Ishikawa (cell line): ENCODE data around the gene ARMC2.

Experiments used
- CEBPB ChIP-seq: IDR thresholded peaks from 2 replicates; pipeline ENCODE4 v1.6.1; 2012
- CREB1 ChIP-seq: IDR thresholded peaks from 2 replicates; pipeline ENCODE4 v1.6.1; 2012; ENCODE audit warnings: low read depth
- EGR1 ChIP-seq: IDR thresholded peaks from 2 replicates; pipeline ENCODE4 v1.6.1; 2012
- EP300 ChIP-seq: IDR thresholded peaks from 2 replicates; pipeline ENCODE4 v1.6.1; 2012; ENCODE audit warnings: borderline replicate concordance
- FOXM1 ChIP-seq: IDR thresholded peaks from 2 replicates; pipeline ENCODE4 v1.6.1; 2012; ENCODE audit warnings: low read depth, borderline replicate concordance
- NFIC ChIP-seq: IDR thresholded peaks from 2 replicates; pipeline ENCODE4 v1.6.1; 2012
- RAD21 ChIP-seq: IDR thresholded peaks from 2 replicates; pipeline ENCODE4 v1.6.1; 2012; ENCODE audit warnings: low read depth
- TAF1 ChIP-seq: IDR thresholded peaks from 2 replicates; pipeline ENCODE4 v1.6.1; 2012; ENCODE audit warnings: low read depth, mild to moderate bottlenecking
- TCF12 ChIP-seq: IDR thresholded peaks from 2 replicates; pipeline ENCODE4 v1.6.1; 2012; ENCODE audit warnings: low read depth
- TEAD4 ChIP-seq: IDR thresholded peaks from 2 replicates; pipeline ENCODE4 v1.6.1; 2012
- YY1 ChIP-seq: IDR thresholded peaks from 2 replicates; pipeline ENCODE4 v1.6.1; 2012; ENCODE audit warnings: low read depth
- ZBTB7A ChIP-seq: IDR thresholded peaks from 2 replicates; pipeline ENCODE4 v1.6.1; 2012; ENCODE audit warnings: low read depth
- TF ChIP-seq, protein P1 (sequence below): IDR thresholded peaks from 2 replicates; pipeline ENCODE4 v1.6.1; 2012; ENCODE audit warnings: low read depth, mild to moderate bottlenecking
- TF ChIP-seq, protein P2 (sequence below): IDR thresholded peaks from 2 replicates; pipeline ENCODE4 v1.6.1; 2012
- TF ChIP-seq, protein P3 (sequence below): IDR thresholded peaks from 2 replicates; pipeline ENCODE4 v1.6.1; 2012

The ARMC2 gene

DNA sequence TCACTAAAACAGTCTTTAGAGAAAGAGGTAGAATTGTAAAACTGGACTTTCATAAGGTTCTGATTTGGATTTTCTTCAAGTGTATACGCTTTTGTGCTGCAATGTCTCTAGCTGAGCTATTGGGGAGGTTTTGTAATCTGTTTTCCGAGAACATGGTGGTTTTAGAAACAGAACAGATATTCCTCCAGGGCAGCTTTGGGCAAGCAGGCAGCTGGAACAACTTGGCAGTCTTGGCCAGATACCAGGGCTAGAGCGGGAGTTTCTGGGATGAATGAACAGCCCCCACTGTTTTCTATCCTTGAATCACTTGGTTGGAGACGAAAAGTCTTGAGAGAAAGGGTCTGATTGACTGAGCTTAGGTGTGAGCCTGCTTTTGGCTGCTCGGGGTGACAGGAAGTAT lies 17.1 kb upstream of the ARMC2 start:
- TF ChIP-seq EP300 (no peak), CEBPB (no peak), ZBTB7A (no peak), TEAD4 (no peak), RAD21 (no peak), NFIC (no peak), YY1 (no peak), FOXM1 (no peak), EGR1 (no peak), CREB1 (no peak), TAF1 (no peak)
- TF ChIP-seq, protein P1, sequence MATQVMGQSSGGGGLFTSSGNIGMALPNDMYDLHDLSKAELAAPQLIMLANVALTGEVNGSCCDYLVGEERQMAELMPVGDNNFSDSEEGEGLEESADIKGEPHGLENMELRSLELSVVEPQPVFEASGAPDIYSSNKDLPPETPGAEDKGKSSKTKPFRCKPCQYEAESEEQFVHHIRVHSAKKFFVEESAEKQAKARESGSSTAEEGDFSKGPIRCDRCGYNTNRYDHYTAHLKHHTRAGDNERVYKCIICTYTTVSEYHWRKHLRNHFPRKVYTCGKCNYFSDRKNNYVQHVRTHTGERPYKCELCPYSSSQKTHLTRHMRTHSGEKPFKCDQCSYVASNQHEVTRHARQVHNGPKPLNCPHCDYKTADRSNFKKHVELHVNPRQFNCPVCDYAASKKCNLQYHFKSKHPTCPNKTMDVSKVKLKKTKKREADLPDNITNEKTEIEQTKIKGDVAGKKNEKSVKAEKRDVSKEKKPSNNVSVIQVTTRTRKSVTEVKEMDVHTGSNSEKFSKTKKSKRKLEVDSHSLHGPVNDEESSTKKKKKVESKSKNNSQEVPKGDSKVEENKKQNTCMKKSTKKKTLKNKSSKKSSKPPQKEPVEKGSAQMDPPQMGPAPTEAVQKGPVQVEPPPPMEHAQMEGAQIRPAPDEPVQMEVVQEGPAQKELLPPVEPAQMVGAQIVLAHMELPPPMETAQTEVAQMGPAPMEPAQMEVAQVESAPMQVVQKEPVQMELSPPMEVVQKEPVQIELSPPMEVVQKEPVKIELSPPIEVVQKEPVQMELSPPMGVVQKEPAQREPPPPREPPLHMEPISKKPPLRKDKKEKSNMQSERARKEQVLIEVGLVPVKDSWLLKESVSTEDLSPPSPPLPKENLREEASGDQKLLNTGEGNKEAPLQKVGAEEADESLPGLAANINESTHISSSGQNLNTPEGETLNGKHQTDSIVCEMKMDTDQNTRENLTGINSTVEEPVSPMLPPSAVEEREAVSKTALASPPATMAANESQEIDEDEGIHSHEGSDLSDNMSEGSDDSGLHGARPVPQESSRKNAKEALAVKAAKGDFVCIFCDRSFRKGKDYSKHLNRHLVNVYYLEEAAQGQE, result no peak
- TF ChIP-seq, protein P2, sequence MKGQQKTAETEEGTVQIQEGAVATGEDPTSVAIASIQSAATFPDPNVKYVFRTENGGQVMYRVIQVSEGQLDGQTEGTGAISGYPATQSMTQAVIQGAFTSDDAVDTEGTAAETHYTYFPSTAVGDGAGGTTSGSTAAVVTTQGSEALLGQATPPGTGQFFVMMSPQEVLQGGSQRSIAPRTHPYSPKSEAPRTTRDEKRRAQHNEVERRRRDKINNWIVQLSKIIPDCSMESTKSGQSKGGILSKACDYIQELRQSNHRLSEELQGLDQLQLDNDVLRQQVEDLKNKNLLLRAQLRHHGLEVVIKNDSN, result no peak
- TF ChIP-seq, protein P3, sequence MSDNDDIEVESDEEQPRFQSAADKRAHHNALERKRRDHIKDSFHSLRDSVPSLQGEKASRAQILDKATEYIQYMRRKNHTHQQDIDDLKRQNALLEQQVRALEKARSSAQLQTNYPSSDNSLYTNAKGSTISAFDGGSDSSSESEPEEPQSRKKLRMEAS, result no peak

DNA sequence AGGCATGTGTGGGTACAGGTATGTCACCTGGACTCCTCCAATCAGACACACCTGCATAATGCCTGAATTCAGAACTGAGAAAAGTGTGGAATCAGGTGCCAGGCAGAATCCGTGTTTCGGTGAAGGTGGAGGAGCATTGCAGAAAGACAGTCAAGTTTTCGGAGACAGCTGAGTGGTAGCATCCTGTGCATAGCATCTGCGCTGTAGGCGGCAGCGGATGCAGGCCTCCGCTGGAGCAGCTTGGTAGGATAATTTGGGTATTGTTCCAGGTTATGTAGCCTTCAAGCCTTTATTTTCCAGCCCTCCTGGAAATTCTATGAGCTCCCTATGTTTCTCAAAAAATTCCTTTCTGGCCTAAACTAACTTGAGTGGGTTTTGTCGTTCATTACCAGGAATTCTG lies 15.5 kb upstream of the ARMC2 start:
- TF ChIP-seq TAF1, result no peak
- TF ChIP-seq, protein P1, result no peak
- TF ChIP-seq, protein P3, result no peak

DNA sequence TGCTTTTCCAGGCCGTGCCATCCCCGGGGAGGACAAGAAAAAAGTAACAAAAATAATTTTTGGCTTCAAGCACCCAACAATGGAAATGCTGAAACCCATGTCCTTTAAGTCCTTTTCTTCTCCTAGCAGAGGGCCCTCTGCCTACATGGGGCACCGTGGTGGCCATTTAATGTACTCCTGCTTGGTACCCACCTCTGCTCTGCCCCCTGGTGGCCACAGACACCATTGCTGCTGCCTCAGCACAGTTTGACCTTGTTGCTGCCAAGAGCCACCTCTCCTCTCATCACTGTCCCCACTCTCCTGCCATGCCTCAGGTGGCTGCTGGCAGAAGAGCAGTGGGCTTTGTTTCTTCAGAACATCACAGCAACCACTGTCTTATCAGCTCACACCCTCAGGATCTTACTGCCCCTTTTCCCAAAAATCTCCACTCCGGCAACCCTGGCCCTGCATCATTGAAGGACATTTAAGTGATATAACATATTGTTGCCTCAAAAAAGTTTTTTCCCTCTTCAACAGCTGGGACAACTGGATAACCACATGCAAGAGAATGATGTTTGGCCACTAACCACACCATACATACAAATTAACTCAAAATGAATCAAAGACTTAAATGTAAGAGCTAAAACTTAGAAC lies 12.9 kb upstream of the ARMC2 start:
- no peak for TF ChIP-seq FOXM1
- TF ChIP-seq RAD21, result peak; percentile 89
- peak; percentile 79 for TF ChIP-seq YY1

DNA sequence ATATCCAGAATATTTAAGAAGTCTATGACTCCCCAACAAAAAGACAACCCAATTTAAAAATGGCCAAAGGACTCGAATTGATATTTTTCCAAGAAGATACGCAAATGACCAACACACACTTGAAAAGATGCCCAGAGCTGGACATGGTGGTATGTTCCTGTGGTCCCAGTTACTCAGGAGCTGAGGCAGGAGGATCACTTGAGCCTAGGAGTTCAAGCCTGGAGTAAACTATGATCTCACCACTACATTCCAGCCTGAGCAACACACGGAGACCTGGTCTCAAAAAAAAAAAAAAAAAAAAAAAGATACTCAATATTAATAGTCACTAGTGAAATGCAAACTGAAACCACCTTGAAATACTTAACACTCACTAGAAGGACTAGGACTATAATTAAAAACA lies 12.2 kb upstream of the ARMC2 start:
- TF ChIP-seq EGR1, result no peak
- TF ChIP-seq EP300, result no peak
- no peak for TF ChIP-seq CEBPB

DNA sequence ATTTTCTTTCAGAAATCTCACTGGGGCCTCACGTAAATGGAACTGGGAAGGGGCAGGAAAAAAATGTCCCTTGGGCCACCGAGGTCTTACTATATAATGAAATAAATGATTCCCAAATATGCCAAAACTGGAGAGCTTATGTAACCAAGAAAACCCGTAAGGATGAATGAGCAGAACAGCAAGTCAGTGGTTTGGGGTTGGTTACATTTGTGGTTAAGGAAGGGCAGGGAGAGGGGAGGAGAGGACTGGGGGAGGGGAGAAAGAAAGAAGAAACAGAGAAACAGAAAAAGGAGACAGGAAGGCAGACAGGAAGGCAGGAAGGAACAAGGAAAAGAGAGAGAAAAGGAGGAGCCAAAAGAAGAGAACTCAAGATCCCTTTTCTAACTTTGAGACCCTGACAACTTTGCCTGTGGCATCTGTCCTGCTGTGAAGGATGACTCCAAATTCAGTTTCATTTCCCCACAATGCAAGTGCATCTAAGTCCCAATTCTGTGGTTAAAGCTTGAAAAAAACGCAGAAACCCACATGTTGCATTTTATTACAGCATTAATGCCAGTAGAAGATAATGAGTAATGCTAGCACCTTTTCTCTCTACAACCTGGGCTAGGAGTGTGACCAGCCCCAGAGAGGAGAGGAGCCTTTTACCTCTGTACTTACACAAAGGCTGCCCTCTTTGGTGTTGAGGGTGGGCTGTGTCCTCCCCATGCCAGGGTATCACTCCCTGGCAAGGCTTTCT lies 10.8 kb upstream of the ARMC2 start:
- TF ChIP-seq ZBTB7A, result no peak
- TF ChIP-seq, protein P1, result no peak
- TF ChIP-seq, protein P2, result no peak
- no peak for TF ChIP-seq YY1
- TF ChIP-seq FOXM1, result no peak
- TF ChIP-seq TEAD4, result no peak
- TF ChIP-seq, protein P3, result no peak
- TF ChIP-seq TCF12, result no peak
- no peak for TF ChIP-seq NFIC
- TF ChIP-seq EP300, result no peak
- TF ChIP-seq CREB1, result no peak
- TF ChIP-seq EGR1, result no peak
- TF ChIP-seq RAD21, result no peak
- TF ChIP-seq TAF1, result no peak
- no peak for TF ChIP-seq CEBPB
